Measurements from ENCODE around the gene TMEM98.
"Not testable (repeated sequence)": the region's sequence is repeated elsewhere in the genome, so short reads cannot be mapped to it uniquely, and the experiment has no call there.

The TMEM98 gene

DNA sequence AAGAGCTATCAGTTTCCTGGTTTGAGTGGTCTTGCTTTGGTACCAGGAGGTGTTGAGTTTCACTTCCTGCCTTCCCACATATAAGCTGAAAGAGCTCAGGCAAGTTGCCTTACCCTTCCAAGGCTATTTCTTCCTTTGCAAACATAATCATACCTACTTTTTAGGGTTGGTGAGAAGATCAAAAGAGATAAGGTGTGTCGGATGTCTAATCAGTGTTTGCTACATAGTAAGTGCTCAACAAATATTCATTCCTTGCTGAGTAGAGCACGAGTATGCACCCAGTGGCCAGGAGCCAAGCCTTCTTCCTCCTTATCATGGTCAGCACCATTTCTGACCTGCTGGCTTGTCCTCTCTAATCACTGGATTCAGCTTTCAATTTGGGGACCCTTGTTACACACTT, 12.7 kb upstream of the TMEM98 start:
- DNase-seq = no peak

DNA sequence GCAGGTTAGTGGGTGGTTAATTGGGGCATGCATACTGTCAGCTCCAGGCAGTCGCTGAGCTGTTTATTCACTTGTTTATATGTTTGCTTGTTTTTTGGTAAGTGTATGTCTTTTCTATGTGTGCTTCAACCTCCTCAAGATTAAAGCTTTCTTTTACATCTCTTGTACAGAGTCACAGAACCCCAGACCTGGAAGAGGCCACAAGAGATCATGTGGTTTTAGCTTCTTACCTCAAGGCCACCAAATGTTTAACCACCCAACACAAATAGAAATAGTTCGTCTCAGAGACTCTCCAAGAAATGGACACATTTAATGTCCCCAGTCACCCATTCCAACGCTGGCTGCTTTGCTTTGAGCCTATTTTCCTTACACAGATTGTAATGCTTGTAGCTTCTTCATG, 11.8 kb upstream of the TMEM98 start:
- no peak for DNase-seq

DNA sequence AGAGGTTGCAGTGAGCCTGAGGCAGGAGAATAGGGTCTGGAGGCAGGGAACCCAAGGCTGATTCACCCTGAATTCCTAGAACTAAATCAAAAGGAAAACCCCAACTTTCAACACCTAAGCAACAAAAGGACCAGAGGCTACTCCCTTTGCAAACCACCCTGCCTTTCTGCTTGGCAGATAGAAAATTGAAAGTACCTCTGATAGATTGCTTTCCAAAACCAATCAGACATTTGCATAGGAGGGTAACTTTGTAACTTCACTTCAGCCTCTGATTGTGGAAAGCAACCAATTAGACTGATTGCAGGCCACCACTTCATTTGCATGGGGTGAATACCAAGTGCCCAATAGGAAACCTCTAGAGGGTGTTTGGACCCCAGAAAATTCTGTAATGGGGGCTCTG, 10.9 kb upstream of the TMEM98 start:
- no peak for DNase-seq

DNA sequence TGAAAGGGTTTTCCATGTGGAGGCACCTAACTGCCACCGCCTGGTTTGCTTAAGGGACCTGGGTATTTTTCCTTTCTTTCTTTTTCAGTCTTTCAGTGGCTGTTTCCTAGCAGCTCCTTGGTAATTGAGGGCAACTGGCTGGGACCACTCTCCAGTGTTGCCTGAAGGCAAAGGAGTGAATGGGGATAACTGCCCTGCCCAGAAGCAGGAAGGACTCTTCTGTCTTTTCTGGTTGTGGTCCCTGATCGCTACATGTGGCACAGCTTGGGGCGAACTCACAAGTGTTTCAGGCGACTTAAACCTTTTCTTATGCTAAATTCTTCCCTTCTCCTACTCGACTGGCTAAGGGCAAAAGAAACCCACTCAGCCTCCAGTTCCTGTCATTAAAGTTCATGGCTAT, 10.1 kb upstream of the TMEM98 start:
- DNase-seq = no peak

DNA sequence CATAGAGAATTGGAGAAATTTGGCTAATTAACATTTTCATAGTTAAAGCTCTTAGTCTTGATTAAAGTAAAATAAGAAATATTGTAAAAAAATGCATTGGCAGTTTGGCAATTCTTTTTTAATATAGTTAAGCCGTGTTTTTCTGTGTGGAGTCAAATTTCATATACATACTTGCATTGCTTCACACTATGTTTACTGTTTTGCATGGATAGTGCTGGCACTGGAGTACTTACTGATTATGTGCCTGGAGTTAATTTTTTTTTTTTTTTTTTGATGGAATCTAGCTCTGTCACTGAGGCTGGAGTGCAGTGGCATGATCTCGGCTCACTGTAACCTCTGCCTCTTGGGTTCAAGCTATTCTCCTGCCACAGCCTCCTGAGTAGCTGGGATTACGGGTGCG, 8.1 kb upstream of the TMEM98 start:
- DNase-seq = not testable (repeated sequence)

DNA sequence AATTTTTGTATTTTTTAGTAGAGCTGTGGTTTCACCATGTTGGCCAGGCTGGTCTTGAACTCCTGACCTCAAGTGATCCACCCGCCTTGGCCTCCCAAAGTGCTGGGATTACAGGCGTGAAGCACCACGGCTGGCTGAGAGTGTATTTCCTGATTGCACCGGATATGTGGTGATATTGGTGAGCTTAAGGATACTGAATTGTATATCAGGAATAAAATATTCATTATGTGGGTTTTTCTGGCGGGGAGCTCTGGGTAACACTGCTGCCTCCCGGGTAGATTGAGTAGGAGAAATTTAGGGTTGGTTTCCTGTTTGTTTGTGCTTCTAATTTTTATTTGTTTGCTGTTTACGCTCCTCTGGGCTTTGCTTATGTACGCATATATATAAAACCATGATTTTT, 7.7 kb upstream of the TMEM98 start:
- no peak for DNase-seq

DNA sequence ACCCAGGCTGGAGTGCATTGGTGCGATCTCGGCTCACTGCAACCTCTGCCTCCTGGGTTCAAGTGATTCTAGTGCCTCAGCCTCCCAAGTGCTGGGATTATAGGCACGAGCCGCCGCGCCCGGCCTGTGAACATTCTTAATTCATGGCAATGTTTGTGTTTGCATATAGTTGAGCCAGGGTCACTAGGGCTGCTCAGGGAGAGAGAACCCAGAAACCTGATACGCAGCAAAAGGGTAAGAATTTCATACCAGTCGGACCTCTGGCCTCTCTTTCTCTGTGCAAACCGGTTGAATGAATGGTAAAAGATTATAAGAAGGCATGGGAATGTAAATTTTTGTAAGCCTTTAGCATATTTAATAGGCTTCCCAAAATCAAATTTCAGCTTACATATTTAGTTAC, 6.9 kb upstream of the TMEM98 start:
- DNase-seq = no peak

DNA sequence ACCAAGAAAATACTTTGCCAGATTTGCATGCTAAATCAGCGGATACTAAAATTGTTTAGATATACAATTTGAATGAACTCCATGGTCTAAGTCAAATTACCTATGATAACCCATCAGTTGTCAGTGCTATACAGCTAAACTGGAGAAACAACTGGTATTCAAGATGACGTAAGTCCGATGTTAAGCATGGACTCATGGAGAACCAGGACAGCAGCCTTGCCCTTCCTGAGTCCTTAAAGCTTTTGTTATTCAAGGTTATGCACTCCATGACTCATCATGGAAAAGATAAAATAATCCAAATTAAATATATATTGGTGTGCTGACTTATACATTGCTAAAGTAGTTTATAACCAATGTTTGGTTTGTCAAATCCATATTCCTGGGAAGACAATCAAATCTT, 4.0 kb upstream of the TMEM98 start:
- DNase-seq = not testable (repeated sequence)

DNA sequence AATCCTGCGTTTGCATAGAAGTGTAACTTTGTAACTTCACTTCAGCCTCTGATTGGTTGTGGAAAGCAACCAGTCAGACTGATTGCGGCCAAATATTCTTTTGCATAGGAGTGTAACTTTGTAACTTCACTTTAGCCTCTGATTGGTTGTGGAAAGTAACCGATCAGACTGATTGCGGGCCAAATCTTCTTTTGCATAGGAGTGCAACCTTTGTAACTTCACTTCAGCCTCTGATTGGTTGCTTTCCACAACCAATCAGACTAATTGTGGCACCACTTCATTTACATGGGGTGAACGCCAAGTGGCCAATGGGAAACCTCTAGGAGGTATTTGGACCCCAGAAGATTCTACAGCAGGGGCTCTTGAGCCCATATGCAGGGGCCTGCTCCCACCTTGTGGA, 1.8 kb upstream of the TMEM98 start:
- DNase-seq = no peak

DNA sequence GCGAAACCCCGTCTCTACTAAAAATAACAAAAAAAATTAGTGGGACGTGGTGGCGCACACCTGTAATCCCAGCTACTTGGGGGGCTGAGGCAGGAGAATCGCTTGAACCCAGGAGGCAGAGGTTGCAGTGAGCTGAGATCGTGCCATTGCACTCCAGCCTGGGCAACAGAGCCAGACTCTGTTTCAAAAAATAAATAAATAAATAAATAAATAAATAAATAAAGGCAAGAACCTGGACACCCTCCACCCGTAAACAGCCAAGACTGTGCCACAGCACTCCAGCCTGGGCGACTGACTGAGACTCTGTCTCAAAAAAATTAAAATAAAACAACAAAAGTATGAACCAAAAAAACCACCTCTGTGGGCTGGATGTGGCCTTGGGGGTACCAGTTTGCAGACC, 1.2 kb upstream of the TMEM98 start:
- not testable (repeated sequence) for DNase-seq

DNA sequence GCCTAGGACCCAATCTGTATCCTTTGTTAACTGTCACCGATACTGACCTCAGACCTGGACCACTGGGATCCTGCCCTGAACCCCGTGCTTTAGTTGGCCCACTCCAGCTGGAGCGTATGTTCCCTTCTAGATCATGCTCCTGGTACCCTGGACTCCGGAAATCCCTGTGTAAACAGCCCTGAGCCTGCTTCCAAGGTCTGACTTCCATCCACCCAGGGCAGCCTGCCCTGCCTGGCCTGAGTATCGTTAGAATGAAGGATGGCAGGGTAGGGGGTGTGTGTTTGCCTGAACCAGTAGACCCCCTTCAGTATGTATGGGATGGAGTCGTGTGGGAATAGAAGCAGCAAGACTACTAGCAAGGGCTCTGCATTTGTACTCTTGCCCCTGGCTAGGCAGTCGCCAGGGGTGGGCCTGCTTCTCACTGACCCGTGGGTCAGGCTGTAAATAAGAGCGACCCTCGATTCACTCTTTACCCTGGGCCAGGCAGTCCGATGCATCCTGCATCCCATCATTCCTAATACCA, 691 bp upstream of the TMEM98 start:
- DNase-seq = no peak

DNA sequence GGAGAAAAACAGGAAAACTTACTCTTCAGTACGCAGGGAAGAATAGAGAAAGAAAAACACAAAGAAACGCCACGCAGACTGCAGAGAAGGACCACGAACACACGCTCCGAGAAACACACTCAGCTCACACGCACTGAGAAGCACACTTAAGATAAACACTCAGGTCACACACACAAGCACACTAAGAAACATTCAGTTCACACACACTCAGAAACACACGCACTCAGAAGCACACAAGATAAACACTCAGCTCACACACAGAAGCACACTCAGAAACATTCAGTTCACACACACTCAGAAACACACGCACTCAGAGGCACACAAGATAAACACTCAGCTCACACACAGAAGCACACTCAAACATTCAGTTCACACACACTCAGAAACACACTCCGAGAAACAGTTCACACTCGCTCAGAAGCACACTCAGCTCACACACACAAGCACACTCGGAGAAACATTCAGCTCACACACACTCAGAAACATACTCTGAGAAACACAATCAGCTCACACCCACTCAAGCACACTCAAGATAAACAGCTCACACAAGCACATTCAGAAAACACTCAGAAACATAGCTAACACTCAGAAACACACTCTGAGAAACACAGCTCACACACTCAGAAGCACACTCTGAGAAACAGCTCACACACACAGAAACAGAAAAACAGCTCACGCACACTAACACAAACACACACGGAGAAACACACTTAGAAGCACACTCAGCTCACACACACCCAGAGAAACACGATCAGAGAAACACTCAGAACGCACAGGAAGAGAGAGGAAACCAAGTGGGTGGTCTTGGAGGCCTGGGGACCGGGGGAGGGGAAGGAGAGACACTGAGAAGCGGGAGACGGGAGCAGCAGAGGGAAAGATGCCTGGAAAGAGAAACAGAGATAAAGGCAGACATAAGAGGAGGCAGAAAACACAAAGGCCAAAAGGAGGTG, 908 bp downstream of the TMEM98 start:
- no peak for DNase-seq

DNA sequence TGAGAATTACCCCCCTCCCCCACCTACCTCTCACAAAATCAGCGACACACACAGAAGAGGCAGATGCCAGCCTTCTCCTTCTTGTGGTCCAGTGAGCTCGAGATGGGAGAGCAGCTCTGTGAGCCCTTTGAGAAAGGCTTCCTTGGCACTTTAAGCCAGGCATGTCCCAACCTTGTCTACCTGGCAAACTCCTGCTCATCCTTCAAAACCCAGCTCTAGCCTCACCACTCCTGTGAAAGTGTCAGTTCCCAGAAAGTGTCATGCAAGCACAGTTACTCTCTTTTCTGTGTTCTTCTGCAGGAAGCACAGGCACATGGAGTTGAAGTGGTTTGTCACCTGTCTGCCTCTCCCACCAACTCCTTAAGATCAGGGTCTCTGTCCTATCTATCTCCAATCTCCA, 1.6 kb downstream of the TMEM98 start:
- no peak for DNase-seq

DNA sequence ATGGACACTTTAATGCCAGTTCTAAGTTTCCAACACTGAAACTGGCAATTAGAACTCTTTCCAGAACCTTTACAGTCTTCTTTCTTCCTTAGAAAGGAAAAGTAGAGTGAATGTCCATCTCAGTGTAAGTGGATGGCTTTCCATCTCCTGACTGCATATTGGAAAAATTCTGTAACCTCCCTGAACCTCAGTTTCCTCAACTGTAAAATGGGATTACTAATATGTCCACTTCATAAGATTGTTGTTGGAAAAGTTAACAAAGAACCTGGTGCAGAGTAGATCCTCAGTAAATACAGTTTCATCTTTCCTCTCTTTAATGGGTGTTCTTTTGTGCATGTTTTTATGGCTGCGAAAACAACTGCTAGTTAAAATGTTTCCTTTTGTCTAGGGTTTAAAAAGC, 2.6 kb downstream of the TMEM98 start:
- no peak for DNase-seq

DNA sequence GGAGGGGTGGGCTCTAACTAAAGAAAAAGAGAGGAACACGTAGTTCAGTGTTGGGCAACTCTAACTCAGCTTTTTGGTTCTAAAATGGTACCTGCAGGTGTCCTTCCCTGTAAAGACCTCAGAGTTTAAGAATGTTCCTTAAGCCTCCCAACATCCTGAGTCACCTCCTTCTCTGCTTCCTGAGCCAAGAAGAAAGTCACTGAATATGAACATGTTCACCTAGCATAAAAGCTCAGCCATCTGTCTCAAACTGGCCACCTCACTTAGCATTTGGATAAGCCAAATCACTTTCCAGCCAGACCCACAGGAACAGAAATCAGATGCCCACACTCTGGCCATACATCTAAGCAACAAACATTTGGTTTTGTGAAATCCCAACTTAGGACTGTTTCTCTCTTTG, 3.7 kb downstream of the TMEM98 start:
- no peak for DNase-seq

DNA sequence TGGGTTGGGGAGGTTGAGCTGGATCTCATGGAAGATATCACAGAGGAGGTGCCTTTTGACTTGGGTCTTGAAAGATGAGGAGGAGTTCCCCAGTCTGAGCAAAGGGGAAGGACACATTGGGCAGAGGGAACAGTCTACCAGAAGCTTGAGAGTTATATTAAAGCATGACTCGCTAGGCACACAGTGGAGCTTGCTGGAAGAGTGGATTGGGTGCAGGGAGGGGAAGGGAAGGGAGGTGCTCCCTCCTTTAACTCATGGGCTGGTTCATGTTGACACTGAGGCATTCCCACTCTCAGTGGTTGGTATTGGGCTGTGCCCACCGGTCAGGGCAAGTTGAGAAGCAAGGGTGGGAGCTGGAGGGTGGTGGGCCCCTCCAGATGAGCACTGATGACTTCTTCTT, 5.9 kb downstream of the TMEM98 start:
- peak in 2 of 3 donors; percentile 13 to 18 for DNase-seq

DNA sequence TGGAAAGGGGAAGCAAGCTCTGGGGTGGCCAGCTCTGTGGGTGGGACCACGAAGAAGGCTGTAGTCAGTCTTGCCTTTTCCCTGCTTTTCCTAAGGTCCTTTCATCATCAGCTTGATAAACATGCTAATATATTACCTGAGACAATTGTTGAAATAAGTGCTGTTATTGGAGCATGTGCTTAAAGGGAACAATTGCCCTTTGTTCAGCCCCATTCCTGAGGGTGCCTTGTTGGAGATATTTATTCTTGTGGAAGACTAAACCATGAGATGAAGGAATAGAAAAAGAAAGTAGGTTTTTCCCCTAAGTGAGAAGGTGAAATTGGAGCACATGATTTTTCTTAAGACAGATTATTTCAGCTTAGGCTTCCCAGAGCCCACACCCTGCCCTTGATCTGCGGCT, 7.8 kb downstream of the TMEM98 start:
- peak in 1 of 3 donors; percentile 8 for DNase-seq

DNA sequence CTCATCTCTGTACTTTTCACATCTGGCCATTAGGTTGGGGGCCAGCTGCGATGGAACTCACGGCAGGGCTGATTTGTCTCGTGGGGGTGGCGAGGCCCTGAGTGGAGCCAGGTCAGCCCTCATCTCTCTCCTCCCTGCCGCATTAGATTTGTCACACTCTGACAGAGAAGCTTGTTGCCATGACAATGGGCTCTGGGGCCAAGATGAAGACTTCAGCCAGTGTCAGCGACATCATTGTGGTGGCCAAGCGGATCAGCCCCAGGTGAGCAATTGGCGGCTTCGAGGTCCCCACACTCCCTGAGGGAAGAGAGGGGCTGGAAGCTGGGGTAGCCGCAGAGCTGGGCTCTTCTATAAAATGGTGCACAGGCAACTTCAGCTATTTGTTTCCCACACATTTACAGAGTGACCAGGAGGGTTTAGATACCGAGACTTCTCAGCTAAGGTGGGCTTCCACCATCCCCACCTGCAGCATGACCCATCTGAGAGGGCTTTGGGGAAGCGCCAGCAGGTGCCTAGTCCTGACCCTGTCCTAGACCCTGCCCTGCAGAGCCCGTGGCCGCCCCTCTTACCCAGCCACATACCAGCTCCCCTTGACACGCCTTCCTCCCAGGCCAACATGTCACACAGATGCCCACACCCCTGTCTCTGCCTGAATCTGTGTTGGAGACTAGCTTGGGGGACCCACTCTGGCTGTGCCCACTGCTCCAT, 8.4 kb downstream of the TMEM98 start:
- no peak for DNase-seq

DNA sequence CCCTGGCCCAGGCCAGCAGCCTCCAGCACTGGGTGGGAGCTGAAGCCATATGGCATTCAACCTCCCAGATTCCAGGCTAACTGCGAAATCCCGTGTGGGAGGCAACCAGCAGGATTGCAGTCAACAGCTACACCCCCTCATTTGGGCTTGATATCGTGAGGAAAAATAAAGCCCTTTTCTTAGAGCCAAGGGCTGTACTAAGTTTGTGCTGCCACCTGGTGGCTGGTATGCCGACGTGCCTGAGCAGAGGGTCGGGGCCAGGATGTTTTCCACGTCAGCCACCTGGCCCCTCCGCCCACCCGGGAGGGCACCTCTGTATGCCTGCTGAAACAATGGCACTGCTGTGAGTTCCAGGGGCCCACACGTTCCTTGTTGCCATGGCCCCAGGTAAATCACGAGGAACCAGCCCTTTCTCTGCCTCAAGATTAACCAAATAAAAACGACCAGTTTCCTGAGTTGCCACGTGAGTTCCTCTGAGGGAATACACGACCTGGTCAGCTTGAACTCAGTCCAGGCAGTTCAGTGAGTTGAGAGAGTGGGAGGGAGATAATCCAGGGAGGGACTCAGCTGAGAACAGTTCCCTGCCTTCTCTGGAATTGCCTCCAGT, 9.0 kb downstream of the TMEM98 start:
- DNase-seq = peak; percentile 54 to 78 (median 75)

DNA sequence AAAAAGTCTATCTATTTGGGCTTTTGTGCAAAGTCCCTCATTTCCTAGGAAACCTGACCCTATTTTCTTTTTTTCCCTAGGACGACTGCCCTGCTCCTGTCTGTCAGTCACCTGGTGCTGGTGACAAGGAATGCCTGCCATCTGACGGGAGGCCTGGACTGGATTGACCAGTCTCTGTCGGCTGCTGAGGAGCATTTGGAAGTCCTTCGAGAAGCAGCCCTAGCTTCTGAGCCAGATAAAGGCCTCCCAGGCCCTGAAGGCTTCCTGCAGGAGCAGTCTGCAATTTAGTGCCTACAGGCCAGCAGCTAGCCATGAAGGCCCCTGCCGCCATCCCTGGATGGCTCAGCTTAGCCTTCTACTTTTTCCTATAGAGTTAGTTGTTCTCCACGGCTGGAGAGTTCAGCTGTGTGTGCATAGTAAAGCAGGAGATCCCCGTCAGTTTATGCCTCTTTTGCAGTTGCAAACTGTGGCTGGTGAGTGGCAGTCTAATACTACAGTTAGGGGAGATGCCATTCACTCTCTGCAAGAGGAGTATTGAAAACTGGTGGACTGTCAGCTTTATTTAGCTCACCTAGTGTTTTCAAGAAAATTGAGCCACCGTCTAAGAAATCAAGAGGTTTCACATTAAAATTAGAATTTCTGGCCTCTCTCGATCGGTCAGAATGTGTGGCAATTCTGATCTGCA, 12.9 kb downstream of the TMEM98 start:
- DNase-seq = no peak

DNA sequence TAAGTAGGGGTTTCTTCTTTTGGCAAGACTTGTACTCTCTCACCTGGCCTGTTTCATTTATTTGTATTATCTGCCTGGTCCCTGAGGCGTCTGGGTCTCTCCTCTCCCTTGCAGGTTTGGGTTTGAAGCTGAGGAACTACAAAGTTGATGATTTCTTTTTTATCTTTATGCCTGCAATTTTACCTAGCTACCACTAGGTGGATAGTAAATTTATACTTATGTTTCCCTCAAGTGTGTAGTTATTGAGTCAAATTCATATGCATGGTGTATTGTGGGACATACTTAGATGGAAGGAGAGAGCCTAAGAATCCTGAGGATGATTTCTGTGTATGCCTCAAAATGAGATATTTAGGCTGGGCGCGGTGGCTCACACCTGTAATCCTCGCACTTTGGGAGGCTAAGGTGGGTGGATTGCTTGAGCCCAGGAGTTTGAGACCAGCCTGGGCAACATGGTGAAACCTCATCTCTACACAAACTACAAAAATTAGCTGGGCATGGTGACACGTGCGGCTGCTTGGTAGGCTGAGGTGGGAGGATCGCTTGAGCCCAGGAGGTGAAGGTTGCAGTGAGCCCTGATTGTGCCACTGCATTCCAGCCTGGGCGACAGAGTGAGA, 13.6 kb downstream of the TMEM98 start:
- no peak for DNase-seq

DNA sequence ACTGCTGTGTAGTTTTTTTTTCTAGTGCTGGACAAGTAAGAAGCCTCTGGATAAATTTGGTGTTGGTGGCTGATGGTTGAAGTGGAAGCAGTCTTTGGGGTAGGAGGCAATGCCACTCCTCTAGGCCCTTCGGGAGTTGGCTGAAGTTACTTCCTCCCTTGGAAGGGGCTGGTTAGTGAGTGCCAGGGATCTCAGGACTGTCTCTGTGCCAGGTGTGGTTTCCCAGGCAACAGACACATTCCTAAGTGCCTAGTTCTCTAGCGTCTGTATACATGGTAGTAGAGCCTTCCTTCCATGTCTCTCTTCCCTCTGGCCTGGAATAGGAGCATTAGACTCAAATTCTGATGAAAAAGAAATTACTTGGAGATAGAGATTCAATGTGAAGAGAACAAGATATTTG, 15.3 kb downstream of the TMEM98 start:
- no peak for DNase-seq
